Islet precursor cell (in vitro differentiated cells): ENCODE measurements around the gene NOS1AP.
"Not testable (repeated sequence)": the region's sequence is repeated elsewhere in the genome, so short reads cannot be mapped to it uniquely, and the experiment has no call there.

Experiments used
- DNase-seq: peaks from one replicate; pipeline ENCODE4 v3.0.0-alpha.2; 2018

NOS1AP gene

GRCh38 chr1:162197615-162198421 is 128.3 kb downstream of the NOS1AP start:
- DNase-seq: peak; percentile 51

GRCh38 chr1:162200096-162200847 is 130.8 kb downstream of the NOS1AP start:
- DNase-seq: peak; percentile 43

GRCh38 chr1:162201062-162201461 is 131.6 kb downstream of the NOS1AP start:
- DNase-seq: not testable (repeated sequence)

GRCh38 chr1:162204129-162204822 is 134.8 kb downstream of the NOS1AP start:
- DNase-seq: no peak

- DNase-seq: no peak
Observed at GRCh38 chr1:162204823-162205155, 135.3 kb downstream of the NOS1AP start.

GRCh38 chr1:162206300-162206699 is 136.8 kb downstream of the NOS1AP start:
- DNase-seq: no peak

GRCh38 chr1:162206749-162207635 is 137.5 kb downstream of the NOS1AP start:
- peak; percentile 74 for DNase-seq

- DNase-seq: no peak
Observed at GRCh38 chr1:162207862-162208261, 138.4 kb downstream of the NOS1AP start.

- no peak for DNase-seq
Observed at GRCh38 chr1:162210196-162210595, 140.7 kb downstream of the NOS1AP start.

- DNase-seq: no peak
Observed at GRCh38 chr1:162212713-162213112, 143.2 kb downstream of the NOS1AP start.

GRCh38 chr1:162213281-162213912 is 143.9 kb downstream of the NOS1AP start:
- no peak for DNase-seq

GRCh38 chr1:162214202-162214601 is 144.7 kb downstream of the NOS1AP start:
- no peak for DNase-seq

- peak; percentile 54 for DNase-seq
Observed at GRCh38 chr1:162215902-162216301, 146.4 kb downstream of the NOS1AP start.

GRCh38 chr1:162216604-162217003 is 147.1 kb downstream of the NOS1AP start:
- DNase-seq: no peak

- DNase-seq: no peak
Observed at GRCh38 chr1:162217706-162218105, 148.2 kb downstream of the NOS1AP start.

GRCh38 chr1:162218546-162218945 is 149.1 kb downstream of the NOS1AP start:
- DNase-seq: peak; percentile 52

GRCh38 chr1:162218975-162219374 is 149.5 kb downstream of the NOS1AP start:
- peak; percentile 52 for DNase-seq

GRCh38 chr1:162219461-162219860 is 150.0 kb downstream of the NOS1AP start:
- no peak for DNase-seq

- no peak for DNase-seq
Observed at GRCh38 chr1:162220009-162220539, 150.6 kb downstream of the NOS1AP start.

GRCh38 chr1:162222014-162222413 is 152.5 kb downstream of the NOS1AP start:
- no peak for DNase-seq

- no peak for DNase-seq
Observed at GRCh38 chr1:162222730-162223129, 153.2 kb downstream of the NOS1AP start.

- DNase-seq: no peak
Observed at GRCh38 chr1:162223488-162223887, 154.0 kb downstream of the NOS1AP start.
